HepG2 (cell line): Measurements from ENCODE around the gene RUFY2. TPM values are rescaled to one million over a fixed set of nuclear protein-coding genes. Genes with fewer than 3 reads are reported as not detected.

ENCODE experiments used
- ARID4A ChIP-seq: sonication (generic); formaldehyde crosslinking; IDR thresholded peaks from 2 replicates; pipeline ENCODE4 v1.5.0; 2020; ENCODE audit warnings: mild to moderate bottlenecking, missing genetic modification reagents, borderline replicate concordance
- ATF5 ChIP-seq: sonication (generic); formaldehyde crosslinking; IDR thresholded peaks from 2 replicates; pipeline ENCODE4 v1.4.0; 2020; ENCODE audit warnings: mild to moderate bottlenecking, low read depth, missing genetic modification reagents
- CBFB ChIP-seq: sonication (generic); formaldehyde crosslinking; IDR thresholded peaks from 2 replicates; pipeline ENCODE4 v1.4.0; 2020; ENCODE audit warnings: missing genetic modification reagents
- CENPT ChIP-seq: sonication (generic); formaldehyde crosslinking; IDR thresholded peaks from 2 replicates; pipeline ENCODE4 v1.8.0; 2022; ENCODE audit warnings: low read depth, mild to moderate bottlenecking, moderate library complexity, missing genetic modification reagents
- ELF1 ChIP-seq: sonication (generic); formaldehyde crosslinking; IDR thresholded peaks from 2 replicates; pipeline ENCODE4 v1.4.0; 2020; ENCODE audit warnings: missing genetic modification reagents
- PAWR ChIP-seq: sonication (generic); formaldehyde crosslinking; IDR thresholded peaks from 2 replicates; pipeline ENCODE4 v1.4.0; 2020; ENCODE audit warnings: missing genetic modification reagents, mild to moderate bottlenecking, borderline replicate concordance
- REPIN1 ChIP-seq: sonication (generic); formaldehyde crosslinking; IDR thresholded peaks from 2 replicates; pipeline ENCODE4 v1.8.0; 2022; ENCODE audit warnings: missing genetic modification reagents, low read depth, mild to moderate bottlenecking, borderline replicate concordance
- TFDP1 ChIP-seq: IDR thresholded peaks from 2 replicates; pipeline ENCODE4 v1.6.1; 2016; ENCODE audit warnings: missing compliant biosample characterization, missing genetic modification reagents, borderline replicate concordance
- TFE3 ChIP-seq: IDR thresholded peaks from 2 replicates; pipeline ENCODE4 v1.6.1; 2016
- ZFY ChIP-seq: sonication (generic); formaldehyde crosslinking; IDR thresholded peaks from 2 replicates; pipeline ENCODE4 v1.4.0; 2020; ENCODE audit warnings: missing genetic modification reagents
- ZNF407 ChIP-seq: sonication (generic); formaldehyde crosslinking; IDR thresholded peaks from one replicate; pipeline ENCODE4 v1.5.1; 2020; ENCODE audit warnings: mild to moderate bottlenecking, missing genetic modification reagents; ENCODE audit errors: not compliant biosample characterization
- polyA plus RNA-seq, 8 experiments: library from polyadenylated mRNA; depleted of rRNA in 3 of 8; stranded (reverse) in 7 of 8; unstranded in 1 of 8; fragments of >200 nt; fragmentation: Illumina TruSeq in 4 of 8; extraction: Trizol in 4 of 8; gene quantifications; 2 replicates each; pipeline versions ENCODE4 v1.2.1 to v1.2.3, GENCODE V29; 2011 to 2016; ENCODE audit warnings: low read depth in 4 of 8, missing spikeins in 1 of 8, mixed read lengths in 1 of 8; ENCODE audit not compliant: insufficient read depth in 1 of 8
- total RNA-seq, 5 experiments: library from RNA; depleted of rRNA; stranded (reverse); fragments of >200 nt; fragmentation: Illumina TruSeq; extraction: Trizol; gene quantifications; 2 replicates each; pipeline ENCODE4 v1.2.3, GENCODE V29; 2016; ENCODE audit warnings: low read depth in 1 of 5

Gene RUFY2
- total and polyA plus RNA-seq, 2 of the 13 experiments (the other 11 are each of a cell fraction or from before 2014, with no cell fraction given), result 10.1 to 16.1 TPM

GRCh38 chr10:68332259-68333057, 74.6 kb downstream of the RUFY2 start, which contains the start of gene PBLD (continued):
- 0 out of 2 replicates have a peak, but pooled peaks have one; percentile 5 for TF ChIP-seq ATF5 (CRISPR knock-in tag)
- peak; percentile 8 for TF ChIP-seq ZNF407 (CRISPR knock-in tag)
- TF ChIP-seq CBFB (CRISPR knock-in tag), result peak; percentile 54; the same call in 1 of the 2 replicates
- TF ChIP-seq ZFY (CRISPR knock-in tag), result peak; percentile 82
- peak; percentile 23; the same call in 1 of the 2 replicates for TF ChIP-seq TFDP1 (CRISPR knock-in tag)
- no peak for TF ChIP-seq CENPT
- 0 out of 2 replicates have a peak, but pooled peaks have one; percentile 24 for TF ChIP-seq PAWR (CRISPR knock-in tag)
- TF ChIP-seq ARID4A (CRISPR knock-in tag), result 0 out of 2 replicates have a peak, but pooled peaks have one; percentile 8
- peak; percentile 62; the same call in 1 of the 2 replicates for TF ChIP-seq REPIN1 (CRISPR knock-in tag)
- TF ChIP-seq TFE3, result no peak
- TF ChIP-seq ELF1 (CRISPR knock-in tag), result peak; percentile 17; the same call in 1 of the 2 replicates
